HG03159 (cell line): ENCODE data around the gene ANKRD12.
A peak's percentile ranks its signal among the peaks of the same experiment; 100 is the strongest.

Experiments used
- ATAC-seq: cut with Tn5 transposase; IDR thresholded peaks from one replicate; pipeline ENCODE4 v1.9.1; 2021; ENCODE audit warnings: mild to moderate bottlenecking, moderate library complexity; ENCODE audit not compliant: unreplicated experiment

Gene ANKRD12

DNA sequence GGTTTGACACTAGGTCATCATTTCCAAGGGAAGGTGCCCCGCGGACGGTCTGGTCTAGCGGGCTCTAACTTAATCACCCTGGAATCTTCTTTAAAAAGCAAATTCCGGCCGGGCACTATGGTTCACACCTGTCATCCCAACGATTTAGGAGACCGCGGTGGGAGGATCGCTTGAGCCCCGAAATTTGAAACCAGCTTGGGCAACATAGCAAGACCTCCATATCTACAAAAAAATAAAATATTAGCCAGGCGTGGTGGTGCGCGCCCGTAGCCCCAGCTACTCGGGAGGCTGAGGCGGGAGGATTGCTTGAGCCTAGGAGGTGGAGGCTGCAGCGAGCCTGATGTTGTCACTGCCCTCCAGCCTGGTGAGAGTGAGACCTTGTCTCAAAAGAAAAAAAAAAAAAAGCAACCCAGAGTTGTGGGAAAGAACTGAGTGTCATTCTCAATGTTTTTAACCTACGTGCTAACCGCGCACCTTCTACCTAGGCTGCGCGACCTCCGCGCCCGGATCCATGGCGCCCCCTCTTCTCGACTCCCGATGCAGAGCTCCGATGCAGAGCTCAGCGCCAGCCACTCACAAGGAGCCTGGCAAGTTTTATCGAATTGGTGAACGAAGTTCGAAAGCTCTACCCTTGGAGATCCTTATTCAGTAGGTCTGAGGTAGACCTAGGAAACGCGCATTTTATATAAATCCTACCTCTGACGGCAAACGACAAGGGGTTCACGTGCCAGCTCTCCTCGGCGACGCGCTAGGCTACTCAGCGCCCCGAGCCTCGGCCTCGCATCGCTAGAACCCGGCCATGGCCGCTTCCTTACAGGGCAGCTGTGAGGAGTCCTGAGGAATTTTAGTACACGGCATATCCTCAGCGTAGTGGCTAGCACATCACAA lies 197.1 kb downstream of the ANKRD12 start:
- ATAC-seq: peak; percentile 34

- ATAC-seq: peak; percentile 71
Measured at GRCh38 chr18:9334329-9334972, 197.9 kb downstream of the ANKRD12 start, which contains the start of gene TWSG1. Gene TWSG1, plus strand, starts transcription at chr18:9334773. Its CDS starts 2,457 bp downstream, at chr18:9337230.

DNA sequence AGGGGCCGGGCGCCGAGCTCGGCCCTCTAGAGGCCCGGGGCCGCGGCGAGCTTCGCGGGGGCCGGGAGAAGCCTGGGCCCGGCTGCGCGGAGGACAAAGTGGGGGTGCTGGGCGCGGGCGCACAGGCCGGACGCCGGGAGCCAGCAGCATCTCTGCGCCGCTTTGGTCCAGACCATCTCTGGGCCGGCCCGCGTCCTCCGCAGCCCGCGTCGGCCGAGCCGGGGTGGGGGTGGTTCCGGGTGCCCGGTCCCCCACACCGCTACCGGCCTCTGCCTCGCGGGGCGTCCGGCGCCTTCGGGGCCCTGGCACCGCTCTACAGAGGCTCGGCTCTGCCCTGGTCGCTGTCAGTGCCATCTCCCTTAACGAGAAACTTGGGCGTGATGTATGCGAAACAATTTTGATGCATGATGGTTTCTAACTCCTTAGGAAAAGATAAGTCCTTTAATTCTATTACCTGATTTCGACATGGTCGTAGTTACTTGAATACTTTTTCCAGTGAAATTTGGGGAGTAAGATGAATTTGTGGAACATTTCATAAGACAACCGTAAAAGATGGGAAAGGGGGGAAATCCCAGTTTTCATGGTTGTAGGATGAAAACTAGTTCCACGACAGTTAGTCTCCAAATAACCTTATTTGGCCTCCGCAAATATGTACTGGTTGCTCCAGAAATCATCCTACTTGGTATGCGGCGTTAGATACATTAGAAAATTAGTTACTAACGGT lies 198.6 kb downstream of the ANKRD12 start:
- peak; percentile 57 for ATAC-seq
